GM06990 (cell line): ENCODE results near the gene TRPV2.

Experiments
- DNase-seq: peaks from one replicate; pipeline ENCODE4 v3.0.0-alpha.2; 2011; ENCODE audit not compliant: insufficient read length; ENCODE audit errors: extremely low read depth
- H3K27me3 ChIP-seq: replicated peaks from 2 replicates; pipeline ENCODE4 v1.6.0; 2011; ENCODE audit warnings: low read length; ENCODE audit not compliant: control insufficient read depth, insufficient read depth
- H3K36me3 ChIP-seq: 2 replicates; pipeline ENCODE4 v1.5.1; 2011; ENCODE audit warnings: low read length; ENCODE audit not compliant: control insufficient read depth, insufficient read depth
- H3K4me3 ChIP-seq: replicated peaks from 2 replicates; pipeline ENCODE4 v1.5.1; 2011; ENCODE audit warnings: low read depth, mild to moderate bottlenecking, control low read depth, low read length
- CTCF ChIP-seq: IDR thresholded peaks from 2 replicates; pipeline ENCODE4 v1.5.1; 2011; ENCODE audit warnings: low read length, control low read depth, mild to moderate bottlenecking, inconsistent platforms; ENCODE audit not compliant: insufficient read depth, poor library complexity, severe bottlenecking

TRPV2 gene

GRCh38 chr17:16472539-16472938, 57.2 kb downstream of the TRPV2 start:
- no peak overlapping the region for H3K4me3 ChIP-seq
- no peaks in the 10 kb centered on the region for H3K36me3 ChIP-seq
- no peaks in the 10 kb centered on the region; the same call in 1 of the 2 replicates for H3K27me3 ChIP-seq
- no peak for DNase-seq
- no peak for TF ChIP-seq CTCF

DNA sequence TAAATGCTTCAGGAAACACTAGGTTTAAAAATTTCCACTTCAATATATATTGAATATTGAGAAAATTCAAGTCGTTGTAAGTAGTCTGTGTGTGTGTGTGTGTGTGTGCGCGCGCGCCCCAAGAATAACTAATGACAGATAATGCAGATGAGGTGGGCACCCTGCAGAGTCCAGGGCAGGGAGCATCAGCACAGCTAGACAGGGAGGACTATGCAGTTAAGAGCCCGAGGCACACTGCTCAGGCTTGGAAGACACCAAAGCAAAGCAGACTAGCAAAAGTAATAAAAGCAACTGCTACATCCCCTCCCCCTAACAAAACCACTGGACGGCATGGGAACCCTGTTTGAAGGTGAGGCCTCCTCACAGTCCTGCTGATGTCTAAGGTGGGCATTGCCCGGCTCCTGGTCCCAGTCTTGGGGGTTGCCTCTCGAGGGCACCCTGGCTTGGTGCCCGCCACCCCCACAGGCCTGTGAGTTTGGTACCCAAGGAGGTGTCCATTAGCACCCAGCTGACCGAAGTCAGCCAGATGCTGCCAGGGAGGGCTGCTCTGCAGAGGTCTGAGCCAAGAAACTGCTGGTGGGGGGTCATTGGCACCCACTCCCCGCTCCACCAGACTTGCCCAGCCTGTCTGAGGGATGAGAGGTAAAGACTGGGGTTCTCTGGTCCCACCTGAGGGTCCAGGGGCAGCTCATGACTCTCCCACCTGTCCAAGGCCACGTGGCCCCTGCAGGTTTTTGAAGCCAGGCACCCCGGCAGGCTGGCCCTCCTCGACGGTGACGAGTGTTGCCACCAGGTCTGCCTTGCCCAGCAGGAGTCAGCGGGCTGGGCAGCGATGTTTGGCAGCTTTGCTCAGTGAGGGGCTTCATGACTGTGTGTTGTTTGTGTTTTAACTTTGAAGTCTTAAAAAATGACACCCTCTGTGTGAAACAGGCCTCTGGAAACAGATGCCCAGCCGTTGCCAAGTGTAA, 58.0 kb downstream of the TRPV2 start:
- no peak for TF ChIP-seq CTCF
- Histone ChIP-seq H3K27me3 (no peaks in the 10 kb centered on the region; the same call in 1 of the 2 replicates), H3K4me3 (no peak overlapping the region), H3K36me3 (no peaks in the 10 kb centered on the region)
- DNase-seq = no peak

GRCh38 chr17:16474012-16474725, 58.8 kb downstream of the TRPV2 start:
- Histone ChIP-seq H3K36me3 (no peaks in the 10 kb centered on the region), H3K4me3 (no peak overlapping the region), H3K27me3 (no peaks in the 10 kb centered on the region; the same call in 1 of the 2 replicates)
- no peak for TF ChIP-seq CTCF
- no peak for DNase-seq

- Histone ChIP-seq H3K36me3 (no peaks in the 10 kb centered on the region), H3K4me3 (no peak overlapping the region), H3K27me3 (no peaks in the 10 kb centered on the region; the same call in 1 of the 2 replicates)
- no peak for DNase-seq
- TF ChIP-seq CTCF = no peak
Observed at GRCh38 chr17:16475179-16475704, 59.9 kb downstream of the TRPV2 start.

DNA sequence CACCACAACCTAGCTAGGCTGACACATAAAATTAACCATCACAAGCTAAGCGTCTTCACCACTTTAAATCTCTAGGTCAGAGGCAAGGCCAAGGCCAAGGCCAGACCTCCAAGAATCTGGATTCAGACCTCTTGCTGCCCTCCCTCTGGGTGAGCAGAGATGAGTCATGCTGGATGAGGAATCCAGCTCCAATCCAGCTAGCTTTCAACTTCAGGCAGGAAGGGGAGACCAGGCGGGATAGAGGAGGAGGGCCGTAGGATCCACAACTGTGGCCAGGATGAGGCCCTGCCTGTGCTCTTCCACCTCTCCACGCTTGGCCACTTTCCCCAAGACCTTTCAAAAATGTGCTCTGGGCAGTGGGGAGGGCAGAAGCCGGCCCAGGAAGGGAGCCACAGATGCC, 61.9 kb downstream of the TRPV2 start:
- Histone ChIP-seq H3K4me3 (no peak overlapping the region), H3K27me3 (no peaks in the 10 kb centered on the region), H3K36me3 (no peaks in the 10 kb centered on the region)
- no peak for TF ChIP-seq CTCF
- no peak for DNase-seq
